Osteocyte (in vitro differentiated cells): ENCODE data around the gene ACAD8. TPM values are rescaled to one million over a fixed set of nuclear protein-coding genes. Genes with fewer than 3 reads are reported as not detected.

ENCODE experiments used
- DNase-seq: peaks from one replicate; pipeline ENCODE4 v3.0.0; 2021; ENCODE audit warnings: mixed read lengths; ENCODE audit not compliant: unreplicated experiment; ENCODE audit errors: extremely low spot score
- H3K27ac Mint-ChIP-seq: one replicate; pipeline ENCODE4 v1.8.0; 2021; ENCODE audit warnings: mild to moderate bottlenecking, mixed read lengths; ENCODE audit not compliant: unreplicated experiment
- H3K27me3 Mint-ChIP-seq: one replicate; pipeline ENCODE4 v1.8.0; 2021; ENCODE audit warnings: mixed read lengths; ENCODE audit not compliant: unreplicated experiment
- H3K36me3 Mint-ChIP-seq: one replicate; pipeline ENCODE4 v1.8.0; 2021; ENCODE audit warnings: mixed read lengths; ENCODE audit not compliant: unreplicated experiment
- H3K4me1 Mint-ChIP-seq: one replicate; pipeline ENCODE4 v1.8.0; 2021; ENCODE audit warnings: mixed read lengths; ENCODE audit not compliant: unreplicated experiment
- H3K4me3 Mint-ChIP-seq: one replicate; pipeline ENCODE4 v1.8.0; 2021; ENCODE audit warnings: mild to moderate bottlenecking, moderate library complexity, mixed read lengths; ENCODE audit not compliant: unreplicated experiment
- H3K9me3 Mint-ChIP-seq: one replicate; pipeline ENCODE4 v1.8.0; 2021; ENCODE audit warnings: mixed read lengths; ENCODE audit not compliant: unreplicated experiment
- CTCF ChIP-seq: fragments of 200-600 bp; sonication (generic); IDR thresholded peaks from 2 replicates; pipeline ENCODE4 v1.5.0; 2021; ENCODE audit warnings: antibody characterized with exemption, mild to moderate bottlenecking, moderate library complexity
- total RNA-seq: library from RNA; stranded (reverse); gene quantifications from 2 replicates; pipeline ENCODE4 v1.2.1, GENCODE V29; 2021

The ACAD8 gene
- total RNA-seq, 1 donor from 2014 or later, result 25.5 TPM

GRCh38 chr11:134289789-134290188 lies 36.4 kb downstream of the ACAD8 start:
- Mint-ChIP-seq H3K4me1 (no peaks in the 10 kb centered on the region), H3K27me3 (peaks cover 13% of the 10 kb centered on the region), H3K4me3 (no peak overlapping the region), H3K36me3 (no peaks in the 10 kb centered on the region), H3K27ac (no peak overlapping the region), H3K9me3 (no peaks in the 10 kb centered on the region)
- DNase-seq, result no peak
- no peak for TF ChIP-seq CTCF

- no peak for TF ChIP-seq CTCF
- Mint-ChIP-seq H3K9me3 (no peaks in the 10 kb centered on the region), H3K27me3 (peaks cover 15% of the 10 kb centered on the region), H3K27ac (no peak overlapping the region), H3K4me1 (no peaks in the 10 kb centered on the region), H3K36me3 (no peaks in the 10 kb centered on the region), H3K4me3 (no peak overlapping the region)
- no peak for DNase-seq
Observed at GRCh38 chr11:134290646-134291045, 37.3 kb downstream of the ACAD8 start.

GRCh38 chr11:134291196-134291595 lies 37.8 kb downstream of the ACAD8 start:
- Mint-ChIP-seq H3K9me3 (no peaks in the 10 kb centered on the region), H3K36me3 (no peaks in the 10 kb centered on the region), H3K27ac (no peak overlapping the region), H3K4me3 (no peak overlapping the region), H3K4me1 (no peaks in the 10 kb centered on the region), H3K27me3 (peaks cover 16% of the 10 kb centered on the region)
- DNase-seq, result no peak
- no peak for TF ChIP-seq CTCF

- DNase-seq, result no peak
- Mint-ChIP-seq H3K9me3 (no peaks in the 10 kb centered on the region), H3K27ac (no peak overlapping the region), H3K36me3 (no peaks in the 10 kb centered on the region), H3K27me3 (peaks cover 16% of the 10 kb centered on the region), H3K4me1 (no peaks in the 10 kb centered on the region), H3K4me3 (no peak overlapping the region)
- TF ChIP-seq CTCF, result no peak
Observed at GRCh38 chr11:134292661-134293060, 39.3 kb downstream of the ACAD8 start.

DNA sequence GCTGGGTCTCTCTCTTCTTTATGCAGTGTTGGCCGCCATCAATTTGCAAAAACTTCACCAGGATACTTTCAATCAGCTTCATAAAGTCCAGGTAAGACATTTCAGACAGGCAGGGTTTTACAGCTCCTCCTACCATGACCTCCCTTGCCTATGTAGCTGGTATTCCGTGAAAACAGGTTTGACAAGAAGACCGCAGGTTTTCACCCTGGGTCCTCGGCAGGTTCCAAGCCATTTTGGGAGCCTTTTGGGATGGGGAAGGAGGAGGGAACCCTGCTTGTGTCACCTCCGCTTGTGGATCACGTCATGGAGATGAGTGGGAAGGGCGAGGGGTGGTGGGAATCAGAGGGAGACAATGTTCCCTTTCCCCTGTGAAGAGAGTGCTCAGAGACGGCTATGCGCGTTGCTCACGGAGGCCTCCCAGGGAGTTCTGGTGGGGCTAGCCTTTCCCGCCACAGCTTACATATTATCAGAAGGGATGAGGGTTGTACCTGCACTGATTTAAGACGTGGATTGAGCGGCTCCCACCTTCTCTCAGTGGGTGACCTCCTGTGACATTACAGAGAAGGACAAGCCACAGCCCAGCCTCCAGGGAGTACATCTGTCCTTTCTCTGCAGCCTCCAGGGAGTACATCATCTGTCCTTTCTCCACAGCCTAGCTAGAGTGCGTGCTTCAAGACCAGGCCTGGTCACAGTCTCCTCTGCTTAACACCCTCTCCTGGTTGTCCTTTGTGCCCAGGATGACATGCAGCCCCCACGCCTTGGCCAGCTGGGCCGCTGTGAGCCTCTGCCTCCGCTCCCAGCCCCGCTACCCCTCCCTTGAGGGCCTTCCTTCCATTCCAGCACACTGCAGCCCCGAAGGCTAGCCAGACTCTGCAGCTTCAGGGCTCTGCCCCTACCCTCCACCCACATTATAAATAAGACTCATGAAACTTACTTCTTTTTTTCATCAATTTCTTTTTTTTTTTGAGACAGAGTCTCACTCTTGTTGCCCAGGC lies 40.0 kb downstream of the ACAD8 start:
- H3K4me3 Mint-ChIP-seq, result no peak overlapping the region
- no peak for TF ChIP-seq CTCF
- no peaks in the 10 kb centered on the region for H3K36me3 Mint-ChIP-seq
- H3K27me3 Mint-ChIP-seq, result peaks cover 11% of the 10 kb centered on the region
- H3K27ac Mint-ChIP-seq, result no peak overlapping the region
- no peak for DNase-seq
- H3K4me1 Mint-ChIP-seq, result no peaks in the 10 kb centered on the region
- H3K9me3 Mint-ChIP-seq, result no peaks in the 10 kb centered on the region
